GM23338 (cell line): ENCODE measurements around the gene MKRN2OS. TPM values are rescaled to one million over a fixed set of nuclear protein-coding genes. Genes with fewer than 3 reads are reported as not detected.

ENCODE experiments used
- ATAC-seq: fragments of 200-7000 bp; cut with Tn5 transposase; 3 replicates; pipeline ENCODE4 v1.9.1; 2020
- DNase-seq: peaks from one replicate; pipeline ENCODE4 v3.0.0-alpha.2; 2015; ENCODE audit warnings: low spot score
- H2AFZ ChIP-seq: fragments of 200-600 bp; sonication (generic); 2 replicates; pipeline ENCODE4 v1.8.0; 2016; ENCODE audit warnings: antibody characterized with exemption, mild to moderate bottlenecking, moderate library complexity
- H3F3A ChIP-seq: fragments of 200-600 bp; sonication (generic); replicated peaks from 2 replicates; pipeline ENCODE4 v1.8.0; 2017; ENCODE audit warnings: antibody characterized with exemption, mixed run types, low read depth
- H3K27ac ChIP-seq: fragments of 200-600 bp; sonication (generic); 2 replicates; pipeline ENCODE4 v1.6.1; 2016; ENCODE audit warnings: low read depth
- H3K27me3 ChIP-seq: fragments of 200-600 bp; sonication (generic); 2 replicates; pipeline ENCODE4 v1.8.0; 2016; ENCODE audit warnings: mild to moderate bottlenecking, mixed run types, moderate library complexity; ENCODE audit not compliant: insufficient read depth
- H3K36me3 ChIP-seq: fragments of 200-600 bp; sonication (generic); 2 replicates; pipeline ENCODE4 v1.8.0; 2016; ENCODE audit warnings: mild to moderate bottlenecking; ENCODE audit not compliant: insufficient read depth
- H3K4me1 ChIP-seq: fragments of 200-600 bp; sonication (generic); 2 replicates; pipeline ENCODE4 v1.8.0; 2016; ENCODE audit warnings: mild to moderate bottlenecking, moderate library complexity; ENCODE audit not compliant: insufficient read depth
- H3K4me2 ChIP-seq: fragments of 200-600 bp; sonication (generic); 2 replicates; pipeline ENCODE4 v1.7.1; 2017; ENCODE audit warnings: mixed run types
- H3K4me3 ChIP-seq: fragments of 200-600 bp; sonication (generic); 2 replicates; pipeline ENCODE4 v1.6.1; 2016; ENCODE audit warnings: mixed run types
- H3K79me2 ChIP-seq: fragments of 200-600 bp; sonication (generic); replicated peaks from 2 replicates; pipeline ENCODE4 v1.8.0; 2017; ENCODE audit warnings: mild to moderate bottlenecking; ENCODE audit not compliant: insufficient read depth
- H3K9me2 ChIP-seq: fragments of 200-600 bp; sonication (generic); 2 replicates; pipeline ENCODE4 v1.8.0; 2017; ENCODE audit not compliant: insufficient read depth
- H4K20me1 ChIP-seq: fragments of 200-600 bp; sonication (generic); replicated peaks from 2 replicates; pipeline ENCODE4 v1.8.0; 2017; ENCODE audit warnings: mild to moderate bottlenecking; ENCODE audit not compliant: insufficient read depth
- H3K27ac Mint-ChIP-seq: 2 replicates; pipeline ENCODE4 v1.8.0; 2020; ENCODE audit warnings: inconsistent platforms, mild to moderate bottlenecking, moderate library complexity, mixed read lengths
- H3K27me3 Mint-ChIP-seq: 3 replicates; pipeline ENCODE4 v1.8.0; 2022; ENCODE audit warnings: low read depth, mild to moderate bottlenecking, moderate library complexity, mixed read lengths, inconsistent platforms; ENCODE audit not compliant: insufficient read depth, poor library complexity
- H3K36me3 Mint-ChIP-seq: 3 replicates; pipeline ENCODE4 v1.8.0; 2021; ENCODE audit warnings: low read depth, mild to moderate bottlenecking, inconsistent platforms, moderate library complexity, mixed read lengths
- H3K4me1 Mint-ChIP-seq: 3 replicates; pipeline ENCODE4 v1.8.0; 2020; ENCODE audit warnings: mild to moderate bottlenecking, inconsistent platforms, mixed read lengths
- H3K4me3 Mint-ChIP-seq: 3 replicates; pipeline ENCODE4 v1.8.0; 2021; ENCODE audit warnings: moderate library complexity, mild to moderate bottlenecking, inconsistent platforms, mixed read lengths
- H3K9me3 Mint-ChIP-seq: 3 replicates; pipeline ENCODE4 v1.8.0; 2020; ENCODE audit warnings: moderate library complexity, mild to moderate bottlenecking, inconsistent platforms, mixed read lengths
- JUNB ChIP-seq: IDR thresholded peaks from one replicate; pipeline ENCODE4 v1.6.1; 2016; ENCODE audit warnings: antibody characterized with exemption; ENCODE audit not compliant: unreplicated experiment
- polyA plus RNA-seq: library from polyadenylated mRNA; unstranded; fragments of >200 nt; fragmentation: Nextera tagmentation; extraction: Ambion mirVana; gene quantifications from 2 replicates; pipeline ENCODE4 v1.2.1, GENCODE V29; 2016
- total RNA-seq: library from RNA; depleted of rRNA; stranded (reverse); fragments of >200 nt; shearing (Covaris generic); gene quantifications from 2 replicates; pipeline ENCODE4 v1.2.3, GENCODE V29; 2014
- TF ChIP-seq, protein P1 (sequence below): fragments of 250-450 bp; sonication (Bioruptor Pico); IDR thresholded peaks from 2 replicates; pipeline ENCODE4 v1.5.0; 2020; ENCODE audit warnings: mild to moderate bottlenecking, moderate library complexity

The MKRN2OS gene
- total and polyA plus RNA-seq, 2 experiments from 2014 or later: 0.55 TPM; not detected in 1

DNA sequence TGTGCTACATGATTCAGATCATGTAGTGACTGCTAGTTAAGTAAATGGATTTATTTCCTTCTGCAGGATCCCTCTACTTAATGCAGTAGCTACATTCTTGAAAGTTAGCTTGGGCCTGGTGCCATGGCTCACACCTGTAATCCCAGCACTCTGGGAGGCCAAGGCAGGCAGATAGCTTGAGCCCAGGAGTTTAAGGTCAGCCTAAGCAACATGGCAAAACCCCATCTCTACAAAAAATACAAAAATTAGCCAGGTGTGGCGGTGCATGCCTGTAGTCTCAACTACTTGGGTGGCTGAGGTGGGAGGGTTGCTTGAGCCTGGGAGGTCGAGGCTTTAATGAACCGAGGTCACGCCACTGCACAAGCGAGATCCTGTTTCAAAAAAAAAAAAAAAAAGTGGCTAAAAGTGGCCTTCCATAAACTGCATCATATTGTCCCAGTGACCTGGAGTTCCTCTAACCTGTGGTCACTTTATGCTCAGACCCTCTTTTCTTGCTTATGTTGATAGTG is 39.0 kb downstream of the MKRN2OS start (continued):
- TF ChIP-seq, protein P1, sequence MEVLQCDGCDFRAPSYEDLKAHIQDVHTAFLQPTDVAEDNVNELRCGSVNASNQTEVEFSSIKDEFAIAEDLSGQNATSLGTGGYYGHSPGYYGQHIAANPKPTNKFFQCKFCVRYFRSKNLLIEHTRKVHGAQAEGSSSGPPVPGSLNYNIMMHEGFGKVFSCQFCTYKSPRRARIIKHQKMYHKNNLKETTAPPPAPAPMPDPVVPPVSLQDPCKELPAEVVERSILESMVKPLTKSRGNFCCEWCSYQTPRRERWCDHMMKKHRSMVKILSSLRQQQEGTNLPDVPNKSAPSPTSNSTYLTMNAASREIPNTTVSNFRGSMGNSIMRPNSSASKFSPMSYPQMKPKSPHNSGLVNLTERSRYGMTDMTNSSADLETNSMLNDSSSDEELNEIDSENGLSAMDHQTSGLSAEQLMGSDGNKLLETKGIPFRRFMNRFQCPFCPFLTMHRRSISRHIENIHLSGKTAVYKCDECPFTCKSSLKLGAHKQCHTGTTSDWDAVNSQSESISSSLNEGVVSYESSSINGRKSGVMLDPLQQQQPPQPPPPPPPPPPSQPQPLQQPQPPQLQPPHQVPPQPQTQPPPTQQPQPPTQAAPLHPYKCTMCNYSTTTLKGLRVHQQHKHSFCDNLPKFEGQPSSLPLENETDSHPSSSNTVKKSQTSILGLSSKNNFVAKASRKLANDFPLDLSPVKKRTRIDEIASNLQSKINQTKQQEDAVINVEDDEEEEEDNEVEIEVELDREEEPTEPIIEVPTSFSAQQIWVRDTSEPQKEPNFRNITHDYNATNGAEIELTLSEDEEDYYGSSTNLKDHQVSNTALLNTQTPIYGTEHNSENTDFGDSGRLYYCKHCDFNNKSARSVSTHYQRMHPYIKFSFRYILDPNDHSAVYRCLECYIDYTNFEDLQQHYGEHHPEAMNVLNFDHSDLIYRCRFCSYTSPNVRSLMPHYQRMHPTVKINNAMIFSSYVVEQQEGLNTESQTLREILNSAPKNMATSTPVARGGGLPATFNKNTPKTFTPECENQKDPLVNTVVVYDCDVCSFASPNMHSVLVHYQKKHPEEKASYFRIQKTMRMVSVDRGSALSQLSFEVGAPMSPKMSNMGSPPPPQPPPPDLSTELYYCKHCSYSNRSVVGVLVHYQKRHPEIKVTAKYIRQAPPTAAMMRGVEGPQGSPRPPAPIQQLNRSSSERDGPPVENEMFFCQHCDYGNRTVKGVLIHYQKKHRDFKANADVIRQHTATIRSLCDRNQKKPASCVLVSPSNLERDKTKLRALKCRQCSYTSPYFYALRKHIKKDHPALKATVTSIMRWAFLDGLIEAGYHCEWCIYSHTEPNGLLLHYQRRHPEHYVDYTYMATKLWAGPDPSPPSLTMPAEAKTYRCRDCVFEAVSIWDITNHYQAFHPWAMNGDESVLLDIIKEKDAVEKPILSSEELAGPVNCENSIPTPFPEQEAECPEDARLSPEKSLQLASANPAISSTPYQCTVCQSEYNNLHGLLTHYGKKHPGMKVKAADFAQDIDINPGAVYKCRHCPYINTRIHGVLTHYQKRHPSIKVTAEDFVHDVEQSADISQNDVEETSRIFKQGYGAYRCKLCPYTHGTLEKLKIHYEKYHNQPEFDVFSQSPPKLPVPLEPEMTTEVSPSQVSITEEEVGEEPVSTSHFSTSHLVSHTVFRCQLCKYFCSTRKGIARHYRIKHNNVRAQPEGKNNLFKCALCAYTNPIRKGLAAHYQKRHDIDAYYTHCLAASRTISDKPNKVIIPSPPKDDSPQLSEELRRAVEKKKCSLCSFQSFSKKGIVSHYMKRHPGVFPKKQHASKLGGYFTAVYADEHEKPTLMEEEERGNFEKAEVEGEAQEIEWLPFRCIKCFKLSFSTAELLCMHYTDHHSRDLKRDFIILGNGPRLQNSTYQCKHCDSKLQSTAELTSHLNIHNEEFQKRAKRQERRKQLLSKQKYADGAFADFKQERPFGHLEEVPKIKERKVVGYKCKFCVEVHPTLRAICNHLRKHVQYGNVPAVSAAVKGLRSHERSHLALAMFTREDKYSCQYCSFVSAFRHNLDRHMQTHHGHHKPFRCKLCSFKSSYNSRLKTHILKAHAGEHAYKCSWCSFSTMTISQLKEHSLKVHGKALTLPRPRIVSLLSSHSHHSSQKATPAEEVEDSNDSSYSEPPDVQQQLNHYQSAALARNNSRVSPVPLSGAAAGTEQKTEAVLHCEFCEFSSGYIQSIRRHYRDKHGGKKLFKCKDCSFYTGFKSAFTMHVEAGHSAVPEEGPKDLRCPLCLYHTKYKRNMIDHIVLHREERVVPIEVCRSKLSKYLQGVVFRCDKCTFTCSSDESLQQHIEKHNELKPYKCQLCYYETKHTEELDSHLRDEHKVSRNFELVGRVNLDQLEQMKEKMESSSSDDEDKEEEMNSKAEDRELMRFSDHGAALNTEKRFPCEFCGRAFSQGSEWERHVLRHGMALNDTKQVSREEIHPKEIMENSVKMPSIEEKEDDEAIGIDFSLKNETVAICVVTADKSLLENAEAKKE (CRISPR knock-in tag): no peak

- ATAC-seq (no peak), DNase-seq (no peak)
- H3K4me3 Mint-ChIP-seq: no peak overlapping the region
- H3F3A ChIP-seq: no peaks in the 10 kb centered on the region
- no peak overlapping the region for H2AFZ ChIP-seq
- H3K27ac Mint-ChIP-seq: no peak overlapping the region
- peaks cover 45% of the 10 kb centered on the region for H3K36me3 ChIP-seq
- no peaks in the 10 kb centered on the region for H3K27me3 Mint-ChIP-seq
- peaks cover under 1% of the 10 kb centered on the region; the same call in 1 of the 3 replicates for H3K4me1 Mint-ChIP-seq
- H3K9me3 Mint-ChIP-seq: no peaks in the 10 kb centered on the region
- no peaks in the 10 kb centered on the region for H3K4me1 ChIP-seq
- no peaks in the 10 kb centered on the region for H3K27me3 ChIP-seq
- no peak for TF ChIP-seq JUNB
- no peak overlapping the region; the same call in 1 of the 2 replicates for H3K27ac ChIP-seq
- no peak overlapping the region for H3K4me3 ChIP-seq
- H3K9me2 ChIP-seq: no peaks in the 10 kb centered on the region
- no peaks in the 10 kb centered on the region for H3K79me2 ChIP-seq
- H3K4me2 ChIP-seq: no peak overlapping the region
- H4K20me1 ChIP-seq: peaks cover 12% of the 10 kb centered on the region
- H3K36me3 Mint-ChIP-seq: peaks cover 77% of the 10 kb centered on the region
Observed at GRCh38 chr3:12503126-12503957, 42.0 kb downstream of the MKRN2OS start.
